Measurements from ENCODE around the gene CAPZA2. TPM values are rescaled to one million over a fixed set of nuclear protein-coding genes. Genes with fewer than 3 reads are reported as not detected.

Gene CAPZA2
- total and polyA plus RNA-seq, 10 of the 15 experiments (the other 5 are each of a cell fraction or from before 2014, with no cell fraction given): 50.0 to 379 (median 117) TPM

DNA sequence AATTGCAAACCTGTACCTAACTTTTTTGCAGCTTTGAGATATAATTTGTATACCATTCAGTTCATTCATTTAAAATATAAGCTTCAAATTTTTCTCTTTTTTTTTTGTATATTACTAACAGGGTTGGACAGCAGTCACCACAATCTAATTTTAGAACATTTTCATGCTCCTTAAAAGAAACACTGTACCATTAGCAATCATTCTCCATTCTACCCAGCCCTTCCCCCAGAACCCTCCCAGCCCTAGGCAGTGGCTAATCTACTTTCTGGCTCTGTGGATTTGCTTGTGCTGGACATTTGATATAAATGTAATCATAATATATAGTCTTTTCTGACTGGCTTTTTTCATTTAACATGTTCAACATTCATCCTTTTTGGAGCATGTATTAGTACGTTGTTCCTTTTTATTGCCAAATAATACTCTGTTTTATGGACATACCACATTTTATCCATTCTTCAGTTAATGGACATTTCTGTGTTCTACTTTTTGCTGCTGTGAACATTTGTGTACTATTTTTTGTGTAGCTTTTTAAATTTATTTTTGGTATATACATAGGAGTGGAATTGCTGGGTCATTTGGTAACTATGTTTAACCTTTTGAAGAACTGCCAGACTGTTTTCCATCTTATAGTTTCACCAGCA is 50.0 kb downstream of the CAPZA2 start:
- Histone ChIP-seq H4K20me1 (ENCODE audit: control insufficient read depth, insufficient read depth) (no peaks in the 10 kb centered on the region), H3K9ac (ENCODE audit: control insufficient read depth, insufficient read depth, low read length) (no peak overlapping the region), H3K79me2 (ENCODE audit: control insufficient read depth, insufficient read depth, low read length) (no peaks in the 10 kb centered on the region), H3K27me3 (replicated peaks in 1 of 2; ENCODE audit: control insufficient read depth in 2 of 2, insufficient read depth in 2 of 2, low read length in 1 of 2) (no peaks in the 10 kb centered on the region), H3K4me3 (no peak overlapping the region), H3K27ac (ENCODE audit: control insufficient read depth, insufficient read depth) (no peak overlapping the region), H3K4me1 (ENCODE audit: control insufficient read depth, insufficient read depth, low read length) (no peaks in the 10 kb centered on the region), H3K4me2 (ENCODE audit: control insufficient read depth, insufficient read depth) (no peak overlapping the region), H3K36me3 (ENCODE audit: control insufficient read depth in 2 of 2, insufficient read depth in 2 of 2, low read length in 1 of 2) (peaks cover 1 to 29% of the 10 kb centered on the region in 2 experiments; a peak in 3 of 4 replicates), H3K9me3 (replicated peaks; ENCODE audit: control insufficient read depth, insufficient read depth, low read length) (no peaks in the 10 kb centered on the region), H2AFZ (ENCODE audit: control insufficient read depth, low read depth, low read length) (no peak overlapping the region)
- 95% methylated on average over 1 of the region's 1 CpG for WGBS (ENCODE audit: insufficient coverage, insufficient replicate concordance, low lambda C conversion rate, missing lambda C conversion rate)
- in situ Hi-C loops (cut with MboI) (no loop called here), intact Hi-C loops (cut with micrococcal nuclease; ENCODE audit: unreplicated experiment) (no loop called here)
- BruUV-seq (replicated peaks): no TSS peak
- ChIA-PET CTCF (interaction anchor here (0.6 to 1.7 kb wide), 7 partner anchors 11 to 300 kb away, joined by 3 to 4 read pairs (median 3); no protein-coding TSS in a partner anchor), RAD21 (ENCODE audit: unreplicated experiment) (interaction anchor here (1.3 kb wide), 1 partner anchor 76 kb away, joined by 3 read pairs; no protein-coding TSS in a partner anchor), SMC1A (ENCODE audit: uncharacterized antibody, unreplicated experiment) (interaction anchor here (0.7 to 1.6 kb wide), 4 partner anchors 17 to 860 kb away, joined by 3 to 6 read pairs (median 3); no protein-coding TSS in a partner anchor), POLR2A (no interaction called here)
- no peak for ATAC-seq
- TF ChIP-seq, protein P1, sequence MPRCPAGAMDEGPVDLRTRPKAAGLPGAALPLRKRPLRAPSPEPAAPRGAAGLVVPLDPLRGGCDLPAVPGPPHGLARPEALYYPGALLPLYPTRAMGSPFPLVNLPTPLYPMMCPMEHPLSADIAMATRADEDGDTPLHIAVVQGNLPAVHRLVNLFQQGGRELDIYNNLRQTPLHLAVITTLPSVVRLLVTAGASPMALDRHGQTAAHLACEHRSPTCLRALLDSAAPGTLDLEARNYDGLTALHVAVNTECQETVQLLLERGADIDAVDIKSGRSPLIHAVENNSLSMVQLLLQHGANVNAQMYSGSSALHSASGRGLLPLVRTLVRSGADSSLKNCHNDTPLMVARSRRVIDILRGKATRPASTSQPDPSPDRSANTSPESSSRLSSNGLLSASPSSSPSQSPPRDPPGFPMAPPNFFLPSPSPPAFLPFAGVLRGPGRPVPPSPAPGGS (IDR thresholded peaks at IDR 0.05; ENCODE audit: borderline replicate concordance, insufficient read depth, low read depth, low read length, poor library complexity, severe bottlenecking): no peak
- TF ChIP-seq IKZF1 (conservative IDR thresholded peaks at IDR 0.05) (no peak), CREM (IDR thresholded peaks at IDR 0.05; ENCODE audit: low read depth) (no peak)
- DNase-seq (ENCODE audit: low read depth, low spot score): no peak
- no peak for FAIRE-seq

GRCh38 chr7:116918704-116919103 is 56.3 kb downstream of the CAPZA2 start:
- H4K20me1 ChIP-seq (ENCODE audit: control insufficient read depth, insufficient read depth): no peaks in the 10 kb centered on the region
- no peak overlapping the region for H2AFZ ChIP-seq (ENCODE audit: control insufficient read depth, low read depth, low read length)
- WGBS (ENCODE audit: insufficient coverage, insufficient replicate concordance, low lambda C conversion rate, missing lambda C conversion rate): 97% methylated on average over 3 of the region's 3 CpGs
- H3K79me2 ChIP-seq (ENCODE audit: control insufficient read depth, insufficient read depth, low read length): no peaks in the 10 kb centered on the region
- POLR2A ChIA-PET: no interaction called here
- intact Hi-C loops (cut with micrococcal nuclease; ENCODE audit: unreplicated experiment): no loop called here
- H3K4me1 ChIP-seq (ENCODE audit: control insufficient read depth, insufficient read depth, low read length): no peaks in the 10 kb centered on the region
- no peak for ATAC-seq
- no peak for DNase-seq (ENCODE audit: low read depth, low spot score)
- BruUV-seq (replicated peaks): no TSS peak
- no peak for FAIRE-seq
- TF ChIP-seq HDAC6 (IDR thresholded peaks at IDR 0.05; ENCODE audit: unreplicated experiment): no peak
- TF ChIP-seq GATAD2B (conservative IDR thresholded peaks at IDR 0.05; ENCODE audit: low read depth): no peak
- TF ChIP-seq MEF2A (IDR thresholded peaks at IDR 0.05; ENCODE audit: insufficient read depth, low read depth, low read length): no peak
- TF ChIP-seq ZNF384 (IDR thresholded peaks at IDR 0.05; ENCODE audit: borderline replicate concordance, low read depth, low read length): no peak
- TF ChIP-seq ZSCAN29 (IDR thresholded peaks at IDR 0.05): no peak
- H3K9ac ChIP-seq (ENCODE audit: control insufficient read depth, insufficient read depth, low read length): no peak overlapping the region
- no peaks in the 10 kb centered on the region for H3K9me3 ChIP-seq (replicated peaks; ENCODE audit: control insufficient read depth, insufficient read depth, low read length)
- SMC1A ChIA-PET (ENCODE audit: uncharacterized antibody, unreplicated experiment): interaction anchor here (1.0 to 1.2 kb wide), 2 partner anchors 10 to 22 kb away, joined by 3 read pairs; no protein-coding TSS in a partner anchor
- RAD21 ChIA-PET (ENCODE audit: unreplicated experiment): no interaction called here
- H3K27ac ChIP-seq (ENCODE audit: control insufficient read depth, insufficient read depth): no peak overlapping the region
- no peak overlapping the region for H3K4me3 ChIP-seq
- H3K27me3 ChIP-seq (replicated peaks in 1 of 2; ENCODE audit: control insufficient read depth in 2 of 2, insufficient read depth in 2 of 2, low read length in 1 of 2): no peaks in the 10 kb centered on the region
- H3K36me3 ChIP-seq (ENCODE audit: control insufficient read depth in 2 of 2, insufficient read depth in 2 of 2, low read length in 1 of 2): peaks cover 0 to 18% of the 10 kb centered on the region in 2 experiments
- in situ Hi-C loops (cut with MboI): no loop called here
- H3K4me2 ChIP-seq (ENCODE audit: control insufficient read depth, insufficient read depth): no peak overlapping the region
- CTCF ChIA-PET: interaction anchor here (1.1 to 3.0 kb wide), 3 partner anchors 12 to 209 kb away, joined by 3 to 12 read pairs (median 8); no protein-coding TSS in a partner anchor

Measured in GM12878 (cell line).